ENCODE measurements around the gene NEK3. TPM values are rescaled to one million over a fixed set of nuclear protein-coding genes. Genes with fewer than 3 reads are reported as not detected.
"Not testable (repeated sequence)": the region's sequence is repeated elsewhere in the genome, so short reads cannot be mapped to it uniquely, and the experiment has no call there.

The NEK3 gene
- total and polyA plus RNA-seq, 12 donors = 4.5 to 37.9 (median 6.1) TPM

GRCh38 chr13:52201439-52202193 lies 42.2 kb upstream of the NEK3 start:
- DNase-seq (peak in 1 of 2 donors; percentile 57), ATAC-seq (peak; percentile 68 to 91 (median 88))
- peak overlapping the region in 5 of 10 donors; percentile 9 to 70 (median 44) for H3K27ac ChIP-seq

GRCh38 chr13:52195401-52195837 lies 36.0 kb upstream of the NEK3 start:
- intact Hi-C loops (cut with DNase I) = loop anchor here in 3 of 10 donors (2.0 to 10.0 kb wide), 3 partner anchors 37 to 259 kb away; partner anchors contain the start of genes CKAP2 (in 2 of the 3), NEK3 (in 2 of the 3) and VPS36 (in 2 of the 3)
- H3K4me1 ChIP-seq = peaks cover 0 to 31% (median 26%) of the 10 kb centered on the region in 9 donors
- WGBS, 2 donors = 16 to 17% methylated on average over 34 of the region's 34 CpGs
- peak in 6 of 9 donors; percentile 12 to 54 (median 40) for TF ChIP-seq CTCF (IDR thresholded peaks at IDR 0.05)
- H3K4me3 ChIP-seq = peak overlapping the region; percentile 34 to 92 (median 76)
- peaks cover 0 to 3% (median 0%) of the 10 kb centered on the region in 9 donors for H3K36me3 ChIP-seq
- peak overlapping the region in 9 of 10 donors; percentile 67 to 93 (median 83) for H3K27ac ChIP-seq
- DNase-seq = peak; percentile 82 to 84
- H3K27me3 ChIP-seq = no peaks in the 10 kb centered on the region
- peak; percentile 78 to 94 (median 89) for ATAC-seq
- H3K9me3 ChIP-seq = peaks cover 0 to 4% (median 0%) of the 10 kb centered on the region in 11 donors

More at GRCh38 chr13:52201439-52202193, 42.2 kb upstream of the NEK3 start:
- H3K4me1 ChIP-seq = peaks cover 0 to 15% (median 0%) of the 10 kb centered on the region in 9 donors
- peak in 8 of 9 donors; percentile 19 to 58 (median 46) for TF ChIP-seq CTCF (IDR thresholded peaks at IDR 0.05)
- not testable (repeated sequence) for H3K36me3 ChIP-seq, H3K9me3 ChIP-seq, H3K27me3 ChIP-seq, H3K4me3 ChIP-seq
- intact Hi-C loops (cut with DNase I) = loop anchor here in 1 of 10 donors (1.0 kb wide), 1 partner anchor 200 kb away; no protein-coding TSS in a partner anchor
- WGBS, 2 donors = 6 to 12% methylated on average over 12 of the region's 12 CpGs

GRCh38 chr13:52194184-52194868 lies 34.9 kb upstream of the NEK3 start:
- intact Hi-C loops (cut with DNase I) = loop anchor here in 2 of 10 donors (2.0 to 10.0 kb wide), 2 partner anchors 36 to 260 kb away; partner anchors contain the start of genes CKAP2 (in 2 of the 2), VPS36 (in 2 of the 2) and NEK3 (in 1 of the 2)
- H3K4me1 ChIP-seq = peaks cover 0 to 30% (median 26%) of the 10 kb centered on the region in 9 donors
- ATAC-seq = peak; percentile 90 to 96 (median 94)
- peak overlapping the region; percentile 41 to 93 (median 82) for H3K27ac ChIP-seq
- H3K27me3 ChIP-seq = no peaks in the 10 kb centered on the region
- peak in 3 of 9 donors; percentile 26 to 32 (median 29) for TF ChIP-seq CTCF (IDR thresholded peaks at IDR 0.05)
- peak overlapping the region; percentile 34 to 92 (median 76) for H3K4me3 ChIP-seq
- peaks cover 0 to 4% (median 0%) of the 10 kb centered on the region in 11 donors for H3K9me3 ChIP-seq
- peak; percentile 81 to 86 for DNase-seq
- H3K36me3 ChIP-seq = peaks cover 0 to 14% (median under 1%) of the 10 kb centered on the region in 9 donors
- 1% methylated on average over 47 of the region's 47 CpGs for WGBS, 2 donors

GRCh38 chr13:52193587-52194183 lies 34.3 kb upstream of the NEK3 start:
- Histone ChIP-seq H3K4me1 (peaks cover 0 to 33% (median 26%) of the 10 kb centered on the region in 9 donors), H3K36me3 (peaks cover 0 to 21% (median 3%) of the 10 kb centered on the region in 9 donors), H3K4me3 (peak overlapping the region; percentile 34 to 92 (median 76)), H3K27ac (peak overlapping the region; percentile 41 to 93 (median 82))
- not testable (repeated sequence) for H3K27me3 ChIP-seq, DNase-seq, H3K9me3 ChIP-seq
- WGBS, 2 donors = 1 to 2% methylated on average over 14 of the region's 14 CpGs
- intact Hi-C loops (cut with DNase I) = loop anchor here in 2 of 10 donors (2.0 to 10.0 kb wide), 2 partner anchors 35 to 261 kb away; partner anchors contain the start of genes CKAP2 (in 2 of the 2), VPS36 (in 2 of the 2) and NEK3 (in 1 of the 2)
- ATAC-seq = peak in 5 of 8 donors; percentile 6 to 48 (median 32)

GRCh38 chr13:52187424-52188187 lies 28.2 kb upstream of the NEK3 start:
- Histone ChIP-seq H3K27ac (peak overlapping the region; percentile 25 to 77 (median 52)), H3K4me1 (peaks cover 0 to 37% (median 9%) of the 10 kb centered on the region in 9 donors), H3K36me3 (peaks cover 0 to 71% (median 21%) of the 10 kb centered on the region in 9 donors)
- H3K9me3 ChIP-seq; intact Hi-C loops (cut with DNase I); H3K4me3 ChIP-seq; H3K27me3 ChIP-seq: not testable (repeated sequence)
- WGBS, 2 donors = 69 to 79% methylated on average over 4 of the region's 4 CpGs
- DNase-seq = peak in 1 of 2 donors; percentile 18
- peak; percentile 46 to 92 (median 84) for ATAC-seq
